ENCODE data around the gene AGXT2. TPM values are rescaled to one million over a fixed set of nuclear protein-coding genes. Genes with fewer than 3 reads are reported as not detected.

Gene AGXT2
- total RNA-seq, 1 donor from 2014 or later, result not detected

- Mint-ChIP-seq H3K27ac (ENCODE audit: unreplicated experiment) (no peak overlapping the region), H3K4me1 (ENCODE audit: unreplicated experiment) (no peaks in the 10 kb centered on the region), H3K9me3 (ENCODE audit: unreplicated experiment) (no peaks in the 10 kb centered on the region), H3K4me3 (ENCODE audit: unreplicated experiment) (no peak overlapping the region), H3K36me3 (ENCODE audit: low read depth, unreplicated experiment) (no peaks in the 10 kb centered on the region), H3K27me3 (ENCODE audit: unreplicated experiment) (peaks cover 2% of the 10 kb centered on the region)
- DNase-seq (ENCODE audit: low spot score), result no peak
- TF ChIP-seq CTCF (IDR thresholded peaks at IDR 0.05; ENCODE audit: unreplicated experiment), result no peak
Measured at GRCh38 chr5:35066260-35066795, 18.6 kb upstream of the AGXT2 start.

- no peak for DNase-seq (ENCODE audit: low spot score)
- no peak overlapping the region for H3K4me3 Mint-ChIP-seq (ENCODE audit: unreplicated experiment)
- peaks cover 2% of the 10 kb centered on the region for H3K27me3 Mint-ChIP-seq (ENCODE audit: unreplicated experiment)
- H3K27ac Mint-ChIP-seq (ENCODE audit: unreplicated experiment), result no peak overlapping the region
- H3K4me1 Mint-ChIP-seq (ENCODE audit: unreplicated experiment), result no peaks in the 10 kb centered on the region
- no peaks in the 10 kb centered on the region for H3K9me3 Mint-ChIP-seq (ENCODE audit: unreplicated experiment)
- no peak for TF ChIP-seq CTCF (IDR thresholded peaks at IDR 0.05; ENCODE audit: unreplicated experiment)
- H3K36me3 Mint-ChIP-seq (ENCODE audit: low read depth, unreplicated experiment), result no peaks in the 10 kb centered on the region
Measured at GRCh38 chr5:35063414-35063813, 15.7 kb upstream of the AGXT2 start.

- no peak overlapping the region for H3K4me3 Mint-ChIP-seq (ENCODE audit: unreplicated experiment)
- H3K36me3 Mint-ChIP-seq (ENCODE audit: low read depth, unreplicated experiment), result no peaks in the 10 kb centered on the region
- no peak overlapping the region for H3K27ac Mint-ChIP-seq (ENCODE audit: unreplicated experiment)
- TF ChIP-seq CTCF (IDR thresholded peaks at IDR 0.05; ENCODE audit: unreplicated experiment), result no peak
- H3K4me1 Mint-ChIP-seq (ENCODE audit: unreplicated experiment), result no peaks in the 10 kb centered on the region
- no peak for DNase-seq (ENCODE audit: low spot score)
- H3K9me3 Mint-ChIP-seq (ENCODE audit: unreplicated experiment), result no peaks in the 10 kb centered on the region
- H3K27me3 Mint-ChIP-seq (ENCODE audit: unreplicated experiment), result no peaks in the 10 kb centered on the region
Measured at GRCh38 chr5:35061211-35061770, 13.5 kb upstream of the AGXT2 start.

GRCh38 chr5:35060236-35060635 lies 12.5 kb upstream of the AGXT2 start:
- no peaks in the 10 kb centered on the region for H3K4me1 Mint-ChIP-seq (ENCODE audit: unreplicated experiment)
- H3K9me3 Mint-ChIP-seq (ENCODE audit: unreplicated experiment), result no peaks in the 10 kb centered on the region
- no peaks in the 10 kb centered on the region for H3K36me3 Mint-ChIP-seq (ENCODE audit: low read depth, unreplicated experiment)
- H3K4me3 Mint-ChIP-seq (ENCODE audit: unreplicated experiment), result no peak overlapping the region
- no peak for TF ChIP-seq CTCF (IDR thresholded peaks at IDR 0.05; ENCODE audit: unreplicated experiment)
- no peak overlapping the region for H3K27ac Mint-ChIP-seq (ENCODE audit: unreplicated experiment)
- DNase-seq (ENCODE audit: low spot score), result no peak
- no peaks in the 10 kb centered on the region for H3K27me3 Mint-ChIP-seq (ENCODE audit: unreplicated experiment)

GRCh38 chr5:35059251-35059650 lies 11.5 kb upstream of the AGXT2 start:
- no peak overlapping the region for H3K4me3 Mint-ChIP-seq (ENCODE audit: unreplicated experiment)
- no peak overlapping the region for H3K27ac Mint-ChIP-seq (ENCODE audit: unreplicated experiment)
- H3K9me3 Mint-ChIP-seq (ENCODE audit: unreplicated experiment), result no peaks in the 10 kb centered on the region
- no peaks in the 10 kb centered on the region for H3K27me3 Mint-ChIP-seq (ENCODE audit: unreplicated experiment)
- no peaks in the 10 kb centered on the region for H3K36me3 Mint-ChIP-seq (ENCODE audit: low read depth, unreplicated experiment)
- DNase-seq (ENCODE audit: low spot score), result no peak
- no peak for TF ChIP-seq CTCF (IDR thresholded peaks at IDR 0.05; ENCODE audit: unreplicated experiment)
- H3K4me1 Mint-ChIP-seq (ENCODE audit: unreplicated experiment), result no peaks in the 10 kb centered on the region

All from endothelial cell (in vitro differentiated cells).